ENCODE results near the gene TSC22D2. TPM values are rescaled to one million over a fixed set of nuclear protein-coding genes. Genes with fewer than 3 reads are reported as not detected.

Gene TSC22D2
- polyA plus RNA-seq, 3 donors = 5.1 to 12.9 (median 5.7) TPM

GRCh38 chr3:150511122-150511821 lies 103.2 kb downstream of the TSC22D2 start:
- H3K4me3 ChIP-seq (replicated peaks in 1 of 3; ENCODE audit: low read depth in 2 of 3, low read length in 3 of 3) = no peak overlapping the region
- H3K9ac ChIP-seq (ENCODE audit: insufficient read depth, low read length, poor library complexity, severe bottlenecking) = no peak overlapping the region
- no peaks in the 10 kb centered on the region for H3K27me3 ChIP-seq (ENCODE audit: control insufficient read depth in 2 of 2, insufficient read depth in 2 of 2, low read length in 2 of 2)
- DNase-seq = no peak
- H3K36me3 ChIP-seq (replicated peaks in 1 of 2; ENCODE audit: control insufficient read depth in 1 of 2, insufficient read depth in 2 of 2, low read length in 2 of 2) = no peaks in the 10 kb centered on the region
- no peak overlapping the region for H3K27ac Mint-ChIP-seq
- H3K4me1 ChIP-seq (ENCODE audit: control insufficient read depth in 1 of 2, insufficient read depth in 2 of 2, low read length in 2 of 2) = no peaks in the 10 kb centered on the region
- H3K27ac ChIP-seq (ENCODE audit: low read depth in 1 of 2, low read length in 2 of 2) = no peak overlapping the region
- no peak overlapping the region for H3K4me2 ChIP-seq (replicated peaks; ENCODE audit: extremely low read depth, low read length, poor library complexity, severe bottlenecking)
- peaks cover 0 to 1% (median 0%) of the 10 kb centered on the region in 3 donors for H3K27me3 Mint-ChIP-seq (ENCODE audit: low read depth in 3 of 3)
- no peaks in the 10 kb centered on the region for H3K9me3 ChIP-seq (replicated peaks in 1 of 2; ENCODE audit: control insufficient read depth in 1 of 2, insufficient read depth in 1 of 2, low read length in 2 of 2)
- H2AFZ ChIP-seq (ENCODE audit: insufficient read depth, low read depth, low read length, poor library complexity, severe bottlenecking) = no peak overlapping the region
- no CpG with 5 or more reads among the region's 4 CpGs for WGBS (ENCODE audit: insufficient coverage)
- intact Hi-C loops (cut with micrococcal nuclease) = no loop called here
- TF ChIP-seq, protein P1, sequence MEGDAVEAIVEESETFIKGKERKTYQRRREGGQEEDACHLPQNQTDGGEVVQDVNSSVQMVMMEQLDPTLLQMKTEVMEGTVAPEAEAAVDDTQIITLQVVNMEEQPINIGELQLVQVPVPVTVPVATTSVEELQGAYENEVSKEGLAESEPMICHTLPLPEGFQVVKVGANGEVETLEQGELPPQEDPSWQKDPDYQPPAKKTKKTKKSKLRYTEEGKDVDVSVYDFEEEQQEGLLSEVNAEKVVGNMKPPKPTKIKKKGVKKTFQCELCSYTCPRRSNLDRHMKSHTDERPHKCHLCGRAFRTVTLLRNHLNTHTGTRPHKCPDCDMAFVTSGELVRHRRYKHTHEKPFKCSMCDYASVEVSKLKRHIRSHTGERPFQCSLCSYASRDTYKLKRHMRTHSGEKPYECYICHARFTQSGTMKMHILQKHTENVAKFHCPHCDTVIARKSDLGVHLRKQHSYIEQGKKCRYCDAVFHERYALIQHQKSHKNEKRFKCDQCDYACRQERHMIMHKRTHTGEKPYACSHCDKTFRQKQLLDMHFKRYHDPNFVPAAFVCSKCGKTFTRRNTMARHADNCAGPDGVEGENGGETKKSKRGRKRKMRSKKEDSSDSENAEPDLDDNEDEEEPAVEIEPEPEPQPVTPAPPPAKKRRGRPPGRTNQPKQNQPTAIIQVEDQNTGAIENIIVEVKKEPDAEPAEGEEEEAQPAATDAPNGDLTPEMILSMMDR (IDR thresholded peaks at IDR 0.05) = no peak
- no peaks in the 10 kb centered on the region for H3K79me2 ChIP-seq (ENCODE audit: insufficient read depth, low read length)
- no peaks in the 10 kb centered on the region for H3K4me1 Mint-ChIP-seq
- H3K4me3 Mint-ChIP-seq = no peak overlapping the region
- no peaks in the 10 kb centered on the region for H3K36me3 Mint-ChIP-seq
- H4K20me1 ChIP-seq (ENCODE audit: insufficient read depth, low read length) = no peaks in the 10 kb centered on the region
- H3K9me3 Mint-ChIP-seq = peaks cover 0 to 7% (median 5%) of the 10 kb centered on the region in 7 donors

GRCh38 chr3:150515210-150515609 lies 107.1 kb downstream of the TSC22D2 start:
- Histone ChIP-seq H3K4me3 (replicated peaks in 1 of 3; ENCODE audit: low read depth in 2 of 3, low read length in 3 of 3) (no peak overlapping the region), H3K9ac (ENCODE audit: insufficient read depth, low read length, poor library complexity, severe bottlenecking) (no peak overlapping the region), H4K20me1 (ENCODE audit: insufficient read depth, low read length) (no peaks in the 10 kb centered on the region), H3K4me2 (replicated peaks; ENCODE audit: extremely low read depth, low read length, poor library complexity, severe bottlenecking) (no peak overlapping the region), H3K36me3 (replicated peaks in 1 of 2; ENCODE audit: control insufficient read depth in 1 of 2, insufficient read depth in 2 of 2, low read length in 2 of 2) (no peaks in the 10 kb centered on the region), H3K27ac (ENCODE audit: low read depth in 1 of 2, low read length in 2 of 2) (no peak overlapping the region), H3K79me2 (ENCODE audit: insufficient read depth, low read length) (no peaks in the 10 kb centered on the region), H3K9me3 (replicated peaks in 1 of 2; ENCODE audit: control insufficient read depth in 1 of 2, insufficient read depth in 1 of 2, low read length in 2 of 2) (no peaks in the 10 kb centered on the region), H2AFZ (ENCODE audit: insufficient read depth, low read depth, low read length, poor library complexity, severe bottlenecking) (no peak overlapping the region), H3K27me3 (ENCODE audit: control insufficient read depth in 2 of 2, insufficient read depth in 2 of 2, low read length in 2 of 2) (no peaks in the 10 kb centered on the region), H3K4me1 (ENCODE audit: control insufficient read depth in 1 of 2, insufficient read depth in 2 of 2, low read length in 2 of 2) (no peaks in the 10 kb centered on the region)
- H3K27ac Mint-ChIP-seq = no peak overlapping the region
- no peak overlapping the region for H3K4me3 Mint-ChIP-seq
- TF ChIP-seq, protein P1 (IDR thresholded peaks at IDR 0.05) = no peak
- DNase-seq = no peak
- intact Hi-C loops (cut with micrococcal nuclease) = no loop called here
- 100% methylated on average over 2 of the region's 4 CpGs for whole genome bisulfite sequencing (ENCODE audit: insufficient coverage)
- H3K4me1 Mint-ChIP-seq = no peaks in the 10 kb centered on the region
- H3K36me3 Mint-ChIP-seq = no peaks in the 10 kb centered on the region
- H3K9me3 Mint-ChIP-seq = peaks cover 0 to 15% (median 2%) of the 10 kb centered on the region in 7 donors
- peaks cover 0 to 1% (median 0%) of the 10 kb centered on the region in 3 donors for H3K27me3 Mint-ChIP-seq (ENCODE audit: low read depth in 3 of 3)

Other genes starting within 250 kb of the TSC22D2 start
- gene SERP1, start 138.2 kb downstream of the TSC22D2 start, polyA plus RNA-seq = 100 to 1,000 TPM; 178 to 226 (median 220) TPM
- gene EIF2A, start 138.5 kb downstream of the TSC22D2 start, polyA plus RNA-seq = 10 to 100 TPM; 48.5 to 88.7 (median 50.8) TPM
- 100 to 1,000 TPM; 210 to 549 (median 492) TPM for gene SELENOT, start 195.0 kb downstream of the TSC22D2 start, polyA plus RNA-seq